LoVo (cell line): ENCODE measurements around the gene RHOB.
"Not testable (repeated sequence)": the region's sequence is repeated elsewhere in the genome, so short reads cannot be mapped to it uniquely, and the experiment has no call there.

Source experiments
- DNase-seq: peaks from one replicate; pipeline ENCODE4 v3.0.0-alpha.2; 2016; ENCODE audit warnings: low spot score

RHOB gene

GRCh38 chr2:20422402-20423271 lies 24.2 kb upstream of the RHOB start:
- no peak for DNase-seq

GRCh38 chr2:20423359-20423758 lies 23.5 kb upstream of the RHOB start:
- no peak for DNase-seq

- no peak for DNase-seq
Observed at GRCh38 chr2:20423847-20424246, 23.0 kb upstream of the RHOB start.

GRCh38 chr2:20424300-20425290 lies 22.3 kb upstream of the RHOB start:
- DNase-seq: no peak

- DNase-seq: no peak
Observed at GRCh38 chr2:20425371-20425881, 21.4 kb upstream of the RHOB start.

- no peak for DNase-seq
Observed at GRCh38 chr2:20425884-20426283, 21.0 kb upstream of the RHOB start.

- DNase-seq: no peak
Observed at GRCh38 chr2:20427931-20428526, 18.8 kb upstream of the RHOB start.

GRCh38 chr2:20428717-20429490 lies 18.0 kb upstream of the RHOB start:
- no peak for DNase-seq

- DNase-seq: no peak
Observed at GRCh38 chr2:20429528-20429927, 17.3 kb upstream of the RHOB start.

- no peak for DNase-seq
Observed at GRCh38 chr2:20430035-20430434, 16.8 kb upstream of the RHOB start.

GRCh38 chr2:20430461-20431300 lies 16.2 kb upstream of the RHOB start:
- no peak for DNase-seq

- no peak for DNase-seq
Observed at GRCh38 chr2:20431301-20431698, 15.6 kb upstream of the RHOB start.

GRCh38 chr2:20431772-20432171 lies 15.1 kb upstream of the RHOB start:
- DNase-seq: no peak

GRCh38 chr2:20432714-20433113 lies 14.2 kb upstream of the RHOB start:
- no peak for DNase-seq

- DNase-seq: no peak
Observed at GRCh38 chr2:20433249-20433648, 13.6 kb upstream of the RHOB start.

GRCh38 chr2:20433946-20434553 lies 12.8 kb upstream of the RHOB start:
- DNase-seq: no peak

GRCh38 chr2:20434588-20435294 lies 12.1 kb upstream of the RHOB start:
- no peak for DNase-seq

- DNase-seq: not testable (repeated sequence)
Observed at GRCh38 chr2:20435456-20435855, 11.4 kb upstream of the RHOB start.

- no peak for DNase-seq
Observed at GRCh38 chr2:20436716-20437470, 10.0 kb upstream of the RHOB start.
